ENCODE results near the gene SDK2.

SDK2 gene

GRCh38 chr17:73576556-73577098 is 67.6 kb downstream of the SDK2 start:
- H3K27ac Mint-ChIP-seq = no peak overlapping the region
- no peaks in the 10 kb centered on the region for H3K9me3 Mint-ChIP-seq
- H3K27me3 Mint-ChIP-seq = peaks cover 38 to 69% of the 10 kb centered on the region in 2 donors
- H3K36me3 Mint-ChIP-seq (ENCODE audit: insufficient read depth) = no peaks in the 10 kb centered on the region
- DNase-seq (no peak), ATAC-seq (replicated peaks) (no peak)
- H3K4me1 Mint-ChIP-seq (ENCODE audit: low read depth in 2 of 2) = no peaks in the 10 kb centered on the region
- no peak overlapping the region for H3K4me3 Mint-ChIP-seq

DNA sequence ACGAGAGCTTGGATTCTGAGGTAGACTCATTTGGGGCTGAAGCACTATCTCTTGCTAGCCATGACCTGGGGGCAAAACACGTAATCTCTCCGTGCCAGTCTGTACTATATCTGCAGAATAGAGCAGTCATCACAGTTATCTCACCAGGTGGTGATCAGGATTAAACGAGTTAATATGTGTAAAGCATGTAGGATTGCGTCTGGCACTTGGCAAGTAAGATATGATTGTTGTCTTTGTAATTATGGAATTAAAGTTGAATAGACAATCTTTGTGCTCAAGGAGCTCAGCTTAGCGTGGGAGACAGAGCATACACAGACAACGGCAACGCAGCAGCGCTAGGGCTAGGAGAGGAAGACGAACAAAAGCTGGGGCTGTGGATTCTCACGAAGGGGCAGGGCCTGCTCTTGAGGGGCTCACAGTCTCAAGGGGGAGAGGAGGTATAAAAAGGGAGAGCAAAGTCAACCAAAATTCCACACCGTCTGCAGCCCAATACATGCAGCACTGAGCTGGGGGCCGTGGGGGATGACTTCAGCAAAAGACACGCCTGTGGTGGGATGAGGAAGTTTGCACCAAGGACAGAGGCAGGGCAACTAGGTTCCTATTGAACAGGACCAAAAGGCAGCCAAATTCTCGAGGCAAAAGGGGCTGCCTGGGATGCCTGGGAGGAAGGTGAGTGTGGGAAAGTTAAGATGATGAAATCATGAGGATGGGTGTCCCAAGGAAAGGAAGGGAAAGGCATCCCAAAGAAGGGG is 68.6 kb downstream of the SDK2 start:
- no peak for ATAC-seq (replicated peaks)
- Mint-ChIP-seq H3K4me3 (no peak overlapping the region), H3K9me3 (no peaks in the 10 kb centered on the region), H3K36me3 (ENCODE audit: insufficient read depth) (no peaks in the 10 kb centered on the region), H3K27me3 (peaks cover 38 to 65% of the 10 kb centered on the region in 2 donors), H3K27ac (peak overlapping the region in 1 of 2 donors; percentile 5), H3K4me1 (ENCODE audit: low read depth in 2 of 2) (no peaks in the 10 kb centered on the region)
- DNase-seq = no peak

DNA sequence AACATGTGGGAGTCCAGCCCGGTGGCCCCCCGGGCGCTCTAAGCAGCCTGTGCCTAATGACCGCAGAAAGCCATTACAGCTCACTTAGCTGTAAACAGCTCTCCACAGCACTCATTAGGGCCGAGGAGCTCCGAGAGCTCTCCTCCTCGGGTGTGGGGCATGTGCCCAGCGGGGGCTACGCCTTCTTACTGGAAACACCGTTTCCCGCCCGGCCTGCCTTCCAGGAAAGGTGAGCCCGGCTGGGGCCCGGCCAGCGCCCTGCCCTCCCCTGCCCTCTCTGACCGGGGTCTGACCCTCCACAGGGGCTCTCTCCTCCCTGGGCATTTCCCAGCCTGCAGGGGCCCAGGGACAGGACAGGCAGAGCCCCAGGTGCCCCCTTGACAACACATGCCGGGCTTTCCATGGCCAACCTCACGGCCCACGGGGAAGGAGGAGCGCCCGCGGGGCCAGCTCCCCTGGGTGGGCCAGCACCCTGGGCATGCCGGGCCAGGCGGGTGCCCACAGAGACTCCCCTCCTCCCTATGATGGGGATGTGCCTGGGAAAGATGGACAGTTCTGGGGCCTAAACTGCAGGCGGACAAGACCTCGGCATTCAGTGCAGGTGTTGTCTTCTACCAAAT is 72.6 kb downstream of the SDK2 start:
- no peak overlapping the region for H3K4me3 Mint-ChIP-seq
- H3K4me1 Mint-ChIP-seq (ENCODE audit: low read depth in 2 of 2) = peaks cover 5 to 9% of the 10 kb centered on the region in 2 donors
- peaks cover 28 to 44% of the 10 kb centered on the region in 2 donors for H3K27me3 Mint-ChIP-seq
- no peaks in the 10 kb centered on the region for H3K36me3 Mint-ChIP-seq (ENCODE audit: insufficient read depth)
- H3K27ac Mint-ChIP-seq = no peak overlapping the region
- no peaks in the 10 kb centered on the region for H3K9me3 Mint-ChIP-seq
- ATAC-seq (replicated peaks) (no peak), DNase-seq (no peak)

DNA sequence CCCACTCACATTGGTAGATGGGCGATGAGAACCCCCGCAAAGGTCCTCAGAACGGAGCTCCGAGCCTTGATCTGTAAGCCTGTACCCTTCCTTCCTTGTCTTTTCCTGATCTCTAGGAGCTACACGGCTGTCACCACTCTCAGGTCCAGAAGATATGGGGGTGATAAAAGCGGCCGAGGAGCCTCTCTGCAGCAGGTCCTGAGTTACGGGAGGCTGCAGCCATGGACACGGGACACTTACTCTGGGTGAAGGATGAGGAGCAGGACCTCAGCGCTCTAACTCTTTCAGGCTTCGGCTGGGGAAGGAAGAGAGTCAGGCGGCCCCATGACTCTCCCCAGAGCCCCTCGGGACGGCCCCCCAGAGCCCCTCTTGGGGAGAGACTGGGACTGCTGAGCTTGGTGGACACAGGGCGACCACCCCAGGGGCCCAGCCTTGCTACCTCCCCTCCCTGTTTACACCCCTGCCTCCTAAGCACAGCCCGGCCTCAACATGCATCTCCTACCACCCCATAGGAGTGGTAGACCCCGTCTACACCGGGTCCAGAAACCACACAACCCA is 74.4 kb downstream of the SDK2 start:
- H3K27me3 Mint-ChIP-seq = peaks cover 14 to 28% of the 10 kb centered on the region in 2 donors

DNA sequence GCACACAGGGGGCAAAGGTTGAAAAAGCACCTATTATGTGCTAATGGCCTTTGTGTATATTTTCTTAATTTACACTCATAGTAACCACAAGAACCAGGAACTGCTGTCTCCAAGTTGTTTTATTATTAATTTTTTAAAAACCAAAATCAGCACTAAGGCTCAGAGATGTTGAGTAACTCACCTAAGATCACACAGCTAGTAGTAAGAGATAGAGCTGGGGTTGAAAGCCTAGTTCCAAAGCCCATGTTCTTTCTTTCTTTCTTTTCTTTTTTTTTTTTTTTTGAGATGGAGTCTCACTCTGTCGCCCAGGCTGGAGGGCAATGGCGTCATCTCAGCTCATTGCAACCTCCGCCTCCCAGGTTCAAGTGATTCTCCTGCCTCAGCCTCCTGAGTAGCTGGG is 75.3 kb downstream of the SDK2 start:
- Mint-ChIP-seq H3K27ac (no peak overlapping the region), H3K9me3 (no peaks in the 10 kb centered on the region)
- ATAC-seq (replicated peaks) = no peak

More for the DNA sequence above, 74.4 kb downstream of the SDK2 start:
- DNase-seq (no peak), ATAC-seq (replicated peaks) (no peak)
- no peaks in the 10 kb centered on the region for H3K9me3 Mint-ChIP-seq
- H3K27ac Mint-ChIP-seq = no peak overlapping the region
- no peaks in the 10 kb centered on the region for H3K36me3 Mint-ChIP-seq (ENCODE audit: insufficient read depth)
- H3K4me3 Mint-ChIP-seq = no peak overlapping the region
- H3K4me1 Mint-ChIP-seq (ENCODE audit: low read depth in 2 of 2) = peaks cover 5 to 9% of the 10 kb centered on the region in 2 donors

GRCh38 chr17:73566905-73567782 is 77.1 kb downstream of the SDK2 start:
- H3K27ac Mint-ChIP-seq = peak overlapping the region; percentile 59 to 75
- ATAC-seq (replicated peaks) = peak; percentile 45
- H3K27me3 Mint-ChIP-seq = peaks cover 0 to 10% of the 10 kb centered on the region in 2 donors
- peaks cover 5 to 9% of the 10 kb centered on the region in 2 donors for H3K4me1 Mint-ChIP-seq (ENCODE audit: low read depth in 2 of 2)
- no peaks in the 10 kb centered on the region for H3K36me3 Mint-ChIP-seq (ENCODE audit: insufficient read depth)
- peak overlapping the region in 1 of 2 donors; percentile 41 for H3K4me3 Mint-ChIP-seq
- peak in 2 of 3 experiments; percentile 6 to 10 for DNase-seq
- H3K9me3 Mint-ChIP-seq = no peaks in the 10 kb centered on the region

More for the DNA sequence above, 75.3 kb downstream of the SDK2 start:
- H3K36me3 Mint-ChIP-seq (ENCODE audit: insufficient read depth) = no peaks in the 10 kb centered on the region
- no peak overlapping the region for H3K4me3 Mint-ChIP-seq
- no peak for DNase-seq
- peaks cover 5 to 19% of the 10 kb centered on the region in 2 donors for H3K27me3 Mint-ChIP-seq
- peaks cover 5 to 9% of the 10 kb centered on the region in 2 donors for H3K4me1 Mint-ChIP-seq (ENCODE audit: low read depth in 2 of 2)

DNA sequence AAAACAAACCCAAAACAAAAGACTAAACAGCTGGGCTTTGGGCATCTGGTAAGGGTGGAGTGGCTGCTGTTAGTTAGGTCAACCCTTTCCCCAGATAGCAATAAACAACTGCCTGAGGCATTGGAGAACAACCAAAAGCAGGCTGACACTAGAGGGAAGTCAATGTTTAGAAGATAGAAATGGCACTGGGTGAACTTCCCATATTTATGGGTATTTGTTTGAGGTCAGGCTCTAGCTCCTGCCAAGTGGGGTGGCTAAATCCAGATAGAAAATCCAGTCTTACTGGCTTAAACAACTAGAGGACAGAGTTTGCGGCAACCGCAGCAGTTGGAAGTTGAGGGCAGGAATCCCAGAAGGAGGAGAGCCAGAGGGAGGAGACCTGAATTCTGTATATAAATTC is 79.4 kb downstream of the SDK2 start:
- ATAC-seq (replicated peaks) (no peak), DNase-seq (no peak)
- H3K27me3 Mint-ChIP-seq = peaks cover 0 to 24% of the 10 kb centered on the region in 2 donors
- no peak overlapping the region for H3K4me3 Mint-ChIP-seq
- no peaks in the 10 kb centered on the region for H3K36me3 Mint-ChIP-seq (ENCODE audit: insufficient read depth)
- no peaks in the 10 kb centered on the region for H3K9me3 Mint-ChIP-seq
- H3K27ac Mint-ChIP-seq = peak overlapping the region in 1 of 2 donors; percentile 49
- peaks cover 5 to 9% of the 10 kb centered on the region in 2 donors for H3K4me1 Mint-ChIP-seq (ENCODE audit: low read depth in 2 of 2)

DNA sequence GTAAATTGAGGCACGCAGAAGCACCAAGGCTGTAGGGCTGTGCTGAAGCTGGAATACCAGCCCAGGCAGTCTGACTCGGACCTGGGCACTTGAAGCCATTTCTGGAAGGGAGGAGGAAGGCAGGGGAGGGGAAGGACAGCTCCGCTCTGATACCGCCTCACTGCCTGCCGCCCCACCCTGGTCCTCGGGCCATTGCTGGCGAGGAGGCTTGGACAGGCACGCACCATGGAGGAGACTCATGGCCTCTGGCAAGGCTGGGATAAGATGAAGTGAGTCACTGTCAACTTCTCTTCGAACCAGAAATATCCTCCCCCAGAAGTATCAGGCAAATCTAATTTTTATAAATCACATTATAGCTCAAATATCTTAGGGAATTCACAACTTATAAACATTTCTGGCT is 81.3 kb downstream of the SDK2 start:
- Mint-ChIP-seq H3K9me3 (no peaks in the 10 kb centered on the region), H3K4me3 (no peak overlapping the region), H3K36me3 (ENCODE audit: insufficient read depth) (no peaks in the 10 kb centered on the region), H3K27ac (no peak overlapping the region), H3K27me3 (peaks cover 0 to 24% of the 10 kb centered on the region in 2 donors), H3K4me1 (ENCODE audit: low read depth in 2 of 2) (peaks cover 7 to 9% of the 10 kb centered on the region in 2 donors)
- DNase-seq = no peak
- no peak for ATAC-seq (replicated peaks)

DNA sequence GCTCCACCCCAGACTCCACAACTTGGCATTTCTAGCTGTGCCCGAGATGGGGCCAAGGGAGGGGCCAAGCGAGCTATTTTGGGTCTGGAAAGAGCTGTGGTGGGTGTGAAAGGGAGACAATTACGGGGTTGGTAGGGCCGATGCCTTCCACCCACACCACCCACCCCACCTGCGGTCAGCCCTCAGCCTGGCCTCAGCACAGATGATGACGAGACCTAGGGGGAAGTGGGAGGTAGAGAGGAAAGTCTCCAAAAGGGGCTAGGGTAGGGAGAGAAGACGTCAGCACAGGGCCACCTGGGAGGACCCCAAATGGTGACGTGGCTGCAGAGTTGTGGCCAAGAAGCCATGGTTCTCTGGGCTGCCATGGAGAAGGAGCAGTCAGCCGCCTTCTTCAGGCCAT is 83.1 kb downstream of the SDK2 start:
- ATAC-seq (replicated peaks) (no peak), DNase-seq (no peak)
- H3K27me3 Mint-ChIP-seq = peaks cover 0 to 26% of the 10 kb centered on the region in 2 donors
- no peak overlapping the region for H3K27ac Mint-ChIP-seq
- peaks cover 0 to 2% of the 10 kb centered on the region in 2 donors for H3K4me1 Mint-ChIP-seq (ENCODE audit: low read depth in 2 of 2)
- no peaks in the 10 kb centered on the region for H3K9me3 Mint-ChIP-seq
- H3K4me3 Mint-ChIP-seq = no peak overlapping the region
- no peaks in the 10 kb centered on the region for H3K36me3 Mint-ChIP-seq (ENCODE audit: insufficient read depth)

DNA sequence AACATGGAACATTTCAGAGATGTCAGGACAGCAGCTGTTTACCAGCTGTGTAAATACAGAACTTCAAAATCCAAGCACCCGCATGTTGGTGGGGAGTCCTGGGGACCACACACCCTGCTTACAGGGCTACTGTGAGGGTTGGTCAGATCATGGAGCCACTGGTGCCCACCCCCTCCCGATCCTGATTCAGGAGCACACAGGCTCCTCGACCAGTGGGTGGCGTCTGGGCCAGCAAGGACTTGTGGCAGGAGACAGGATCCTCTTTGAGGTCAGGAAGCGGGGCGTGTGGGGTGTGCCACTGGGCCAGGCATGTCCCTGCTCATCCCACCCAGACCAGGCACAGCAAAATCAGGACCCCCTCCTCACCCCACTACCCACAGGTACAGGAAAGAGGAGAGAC is 83.6 kb downstream of the SDK2 start:
- Mint-ChIP-seq H3K27me3 (peaks cover 0 to 31% of the 10 kb centered on the region in 2 donors), H3K27ac (no peak overlapping the region), H3K9me3 (no peaks in the 10 kb centered on the region), H3K4me1 (ENCODE audit: low read depth in 2 of 2) (peaks cover 0 to 2% of the 10 kb centered on the region in 2 donors), H3K36me3 (ENCODE audit: insufficient read depth) (no peaks in the 10 kb centered on the region), H3K4me3 (no peak overlapping the region)
- DNase-seq (no peak), ATAC-seq (replicated peaks) (no peak)

GRCh38 chr17:73559532-73559931 is 84.7 kb downstream of the SDK2 start:
- H3K27ac Mint-ChIP-seq = no peak overlapping the region
- DNase-seq (no peak), ATAC-seq (replicated peaks) (no peak)
- peaks cover 0 to 41% of the 10 kb centered on the region in 2 donors for H3K27me3 Mint-ChIP-seq
- peaks cover 0 to 2% of the 10 kb centered on the region in 2 donors for H3K4me1 Mint-ChIP-seq (ENCODE audit: low read depth in 2 of 2)
- no peak overlapping the region for H3K4me3 Mint-ChIP-seq
- no peaks in the 10 kb centered on the region for H3K36me3 Mint-ChIP-seq (ENCODE audit: insufficient read depth)
- no peaks in the 10 kb centered on the region for H3K9me3 Mint-ChIP-seq

GRCh38 chr17:73555199-73555960 is 88.9 kb downstream of the SDK2 start:
- DNase-seq (no peak), ATAC-seq (replicated peaks) (no peak)
- Mint-ChIP-seq H3K9me3 (no peaks in the 10 kb centered on the region), H3K4me1 (ENCODE audit: low read depth in 2 of 2) (peaks cover 3 to 6% of the 10 kb centered on the region in 2 donors), H3K27me3 (peaks cover 16 to 34% of the 10 kb centered on the region in 2 donors), H3K4me3 (no peak overlapping the region), H3K27ac (no peak overlapping the region), H3K36me3 (ENCODE audit: insufficient read depth) (no peaks in the 10 kb centered on the region)
